Measurements from ENCODE around the gene IGSF23. TPM values are rescaled to one million over a fixed set of nuclear protein-coding genes. Genes with fewer than 3 reads are reported as not detected.
A peak's percentile ranks its signal among the peaks of the same experiment; 100 is the strongest.

IGSF23 gene
- total RNA-seq, 1 donor from 2014 or later, result not detected

GRCh38 chr19:44649578-44650145, 36.3 kb downstream of the IGSF23 start:
- DNase-seq (ENCODE audit: extremely low spot score, unreplicated experiment), result no peak
- H3K36me3 Mint-ChIP-seq, result peaks cover 22% of the 10 kb centered on the region
- TF ChIP-seq CTCF (conservative IDR thresholded peaks at IDR 0.05), result no peak
- H3K27me3 Mint-ChIP-seq, result no peaks in the 10 kb centered on the region
- no peaks in the 10 kb centered on the region for H3K9me3 Mint-ChIP-seq
- peaks cover 5% of the 10 kb centered on the region for H3K4me1 Mint-ChIP-seq (ENCODE audit: unreplicated experiment)
- no peak overlapping the region for H3K27ac Mint-ChIP-seq
- no peak overlapping the region for H3K4me3 Mint-ChIP-seq

GRCh38 chr19:44653343-44653742, 40.0 kb downstream of the IGSF23 start:
- peaks cover 45% of the 10 kb centered on the region for H3K36me3 Mint-ChIP-seq

GRCh38 chr19:44653977-44654774, 40.8 kb downstream of the IGSF23 start:
- peaks cover 50% of the 10 kb centered on the region for H3K36me3 Mint-ChIP-seq
- no peaks in the 10 kb centered on the region for H3K4me1 Mint-ChIP-seq (ENCODE audit: unreplicated experiment)
- TF ChIP-seq CTCF (conservative IDR thresholded peaks at IDR 0.05), result peak; percentile 65
- H3K27me3 Mint-ChIP-seq, result no peaks in the 10 kb centered on the region
- H3K27ac Mint-ChIP-seq, result no peak overlapping the region
- no peaks in the 10 kb centered on the region for H3K9me3 Mint-ChIP-seq
- no peak for DNase-seq (ENCODE audit: extremely low spot score, unreplicated experiment)
- no peak overlapping the region for H3K4me3 Mint-ChIP-seq

More at GRCh38 chr19:44653343-44653742, 40.0 kb downstream of the IGSF23 start:
- H3K4me3 Mint-ChIP-seq, result no peak overlapping the region
- no peak overlapping the region for H3K27ac Mint-ChIP-seq
- no peak for TF ChIP-seq CTCF (conservative IDR thresholded peaks at IDR 0.05)
- no peaks in the 10 kb centered on the region for H3K4me1 Mint-ChIP-seq (ENCODE audit: unreplicated experiment)
- no peak for DNase-seq (ENCODE audit: extremely low spot score, unreplicated experiment)
- no peaks in the 10 kb centered on the region for H3K27me3 Mint-ChIP-seq
- no peaks in the 10 kb centered on the region for H3K9me3 Mint-ChIP-seq

- H3K27me3 Mint-ChIP-seq, result no peaks in the 10 kb centered on the region
- H3K4me3 Mint-ChIP-seq, result no peak overlapping the region
- H3K27ac Mint-ChIP-seq, result no peak overlapping the region
These were observed 44.0 kb downstream of the IGSF23 start for GRCh38 chr19:44657211-44657921.

More at GRCh38 chr19:44657211-44657921, 44.0 kb downstream of the IGSF23 start:
- Mint-ChIP-seq H3K36me3 (peaks cover 42% of the 10 kb centered on the region), H3K4me1 (ENCODE audit: unreplicated experiment) (no peaks in the 10 kb centered on the region), H3K9me3 (no peaks in the 10 kb centered on the region)
- peak; percentile 78 for DNase-seq (ENCODE audit: extremely low spot score, unreplicated experiment)
- TF ChIP-seq CTCF (conservative IDR thresholded peaks at IDR 0.05), result peak; percentile 92

Data from type B pancreatic cell (in vitro differentiated cells).